Right atrium auricular region (tissue), 2 donors: Measurements from ENCODE around the gene AFMID. TPM values are rescaled to one million over a fixed set of nuclear protein-coding genes. Genes with fewer than 3 reads are reported as not detected.

Experiments used
- DNase-seq: peaks from one replicate; pipeline ENCODE4 v3.0.0-alpha.2; 2019; ENCODE audit warnings: low spot score
- H3K27ac ChIP-seq, 2 donors: fragments of 200-600 bp; sonication (generic); 1 replicate in 1 of 2; 2 replicates in 1 of 2; pipeline ENCODE4 v1.5.1; 2016 to 2019
- H3K27me3 ChIP-seq, 2 donors: fragments of 200-600 bp; sonication (generic); one replicate each; pipeline versions ENCODE4 v1.5.1 to v1.6.0; 2017 to 2019
- H3K36me3 ChIP-seq: fragments of 200-600 bp; sonication (generic); one replicate; pipeline ENCODE4 v1.5.1; 2016
- H3K4me1 ChIP-seq, 2 donors: fragments of 200-600 bp; sonication (generic); one replicate each; pipeline versions ENCODE4 v1.5.1 to v1.6.0; 2017 to 2019
- H3K4me3 ChIP-seq, 2 donors: fragments of 200-600 bp; sonication (generic); 1 replicate in 1 of 2; 2 replicates in 1 of 2; pipeline ENCODE4 v1.5.1; 2017 to 2019; ENCODE audit warnings: mild to moderate bottlenecking in 1 of 2, moderate library complexity in 1 of 2
- H3K9me3 ChIP-seq, 2 donors: fragments of 200-600 bp; sonication (generic); one replicate each; pipeline ENCODE4 v1.5.1; 2019
- total RNA-seq, 2 donors: library from RNA; depleted of rRNA; stranded (reverse); fragments of >200 nt; gene quantifications; one replicate each; pipeline ENCODE4 v1.1.0, GENCODE V29; 2016
- TF ChIP-seq, protein P1 (sequence below), 2 donors: fragments of 200-600 bp; sonication (generic); IDR thresholded peaks; one replicate each; pipeline ENCODE4 v1.5.1; 2019; ENCODE audit warnings: antibody characterized with exemption in 2 of 2

The AFMID gene
- total RNA-seq, 2 donors from 2014 or later: 28.6 to 35.3 TPM

GRCh38 chr17:78174870-78175642 lies 12.1 kb upstream of the AFMID start:
- peaks cover 0 to 57% of the 10 kb centered on the region in 2 donors for H3K4me1 ChIP-seq
- no peaks in the 10 kb centered on the region for H3K9me3 ChIP-seq
- peak overlapping the region; percentile 73 to 85 for H3K27ac ChIP-seq
- DNase-seq: no peak
- H3K4me3 ChIP-seq: no peak overlapping the region
- H3K36me3 ChIP-seq: peaks cover 3% of the 10 kb centered on the region
- TF ChIP-seq, protein P1, sequence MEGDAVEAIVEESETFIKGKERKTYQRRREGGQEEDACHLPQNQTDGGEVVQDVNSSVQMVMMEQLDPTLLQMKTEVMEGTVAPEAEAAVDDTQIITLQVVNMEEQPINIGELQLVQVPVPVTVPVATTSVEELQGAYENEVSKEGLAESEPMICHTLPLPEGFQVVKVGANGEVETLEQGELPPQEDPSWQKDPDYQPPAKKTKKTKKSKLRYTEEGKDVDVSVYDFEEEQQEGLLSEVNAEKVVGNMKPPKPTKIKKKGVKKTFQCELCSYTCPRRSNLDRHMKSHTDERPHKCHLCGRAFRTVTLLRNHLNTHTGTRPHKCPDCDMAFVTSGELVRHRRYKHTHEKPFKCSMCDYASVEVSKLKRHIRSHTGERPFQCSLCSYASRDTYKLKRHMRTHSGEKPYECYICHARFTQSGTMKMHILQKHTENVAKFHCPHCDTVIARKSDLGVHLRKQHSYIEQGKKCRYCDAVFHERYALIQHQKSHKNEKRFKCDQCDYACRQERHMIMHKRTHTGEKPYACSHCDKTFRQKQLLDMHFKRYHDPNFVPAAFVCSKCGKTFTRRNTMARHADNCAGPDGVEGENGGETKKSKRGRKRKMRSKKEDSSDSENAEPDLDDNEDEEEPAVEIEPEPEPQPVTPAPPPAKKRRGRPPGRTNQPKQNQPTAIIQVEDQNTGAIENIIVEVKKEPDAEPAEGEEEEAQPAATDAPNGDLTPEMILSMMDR (IDR thresholded peaks at IDR 0.05): peak in 1 of 2 donors; percentile 17
- no peaks in the 10 kb centered on the region for H3K27me3 ChIP-seq

GRCh38 chr17:78175643-78175981 lies 11.6 kb upstream of the AFMID start:
- no peak for DNase-seq
- H3K4me3 ChIP-seq: no peak overlapping the region
- H3K36me3 ChIP-seq: peaks cover 3% of the 10 kb centered on the region
- no peaks in the 10 kb centered on the region for H3K27me3 ChIP-seq
- peak overlapping the region; percentile 73 to 85 for H3K27ac ChIP-seq
- no peaks in the 10 kb centered on the region for H3K9me3 ChIP-seq
- peaks cover 0 to 54% of the 10 kb centered on the region in 2 donors for H3K4me1 ChIP-seq
- TF ChIP-seq, protein P1 (IDR thresholded peaks at IDR 0.05): no peak

DNA sequence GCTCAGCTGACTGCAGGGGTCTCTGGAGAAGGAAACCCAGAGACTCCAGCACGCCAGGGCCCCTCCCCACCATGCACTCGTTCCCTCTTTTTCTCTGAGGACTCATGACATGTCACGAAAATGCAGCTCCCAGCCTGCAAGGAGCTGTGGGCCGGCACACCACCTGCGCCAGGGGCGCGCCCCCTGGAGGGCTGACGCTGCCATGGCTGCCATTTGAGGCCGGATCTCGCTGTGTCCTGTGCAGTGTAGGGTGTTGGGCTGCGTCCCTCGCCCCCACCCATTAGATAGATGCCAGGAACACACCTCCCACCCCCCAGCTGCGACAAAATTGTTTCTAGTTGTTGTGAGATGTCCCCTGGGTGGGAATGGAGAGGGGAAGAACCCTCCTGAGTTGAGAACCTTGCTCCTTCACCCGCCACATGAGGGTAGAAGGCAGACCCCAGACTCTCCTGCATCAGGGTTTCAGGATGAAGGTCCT lies 10.6 kb upstream of the AFMID start:
- H3K4me3 ChIP-seq: no peak overlapping the region
- H3K27me3 ChIP-seq: no peaks in the 10 kb centered on the region
- TF ChIP-seq, protein P1 (IDR thresholded peaks at IDR 0.05): peak; percentile 73 to 94
- peak; percentile 81 for DNase-seq
- H3K36me3 ChIP-seq: peaks cover 2% of the 10 kb centered on the region
- peaks cover 0 to 52% of the 10 kb centered on the region in 2 donors for H3K4me1 ChIP-seq
- H3K9me3 ChIP-seq: no peaks in the 10 kb centered on the region
- no peak overlapping the region for H3K27ac ChIP-seq

DNA sequence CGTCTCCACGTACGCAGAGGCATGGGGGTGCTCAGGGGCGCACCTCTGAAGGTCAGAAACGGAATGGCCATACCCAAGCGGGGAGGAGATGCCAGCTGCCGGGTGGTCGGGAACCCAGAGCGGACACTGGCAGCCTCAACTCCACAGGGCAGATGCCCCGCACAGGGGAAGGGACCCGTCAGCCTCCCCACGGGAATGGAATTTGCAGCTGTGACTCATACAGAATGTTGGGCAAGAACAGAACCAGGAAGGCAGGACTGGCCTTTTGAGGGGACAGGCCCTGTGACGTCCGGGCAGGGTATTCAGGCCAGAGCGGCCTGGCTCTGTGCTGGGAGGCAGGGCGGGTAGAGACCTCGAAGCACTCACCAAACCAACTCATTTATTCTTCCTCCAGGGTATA lies 7.8 kb upstream of the AFMID start:
- Histone ChIP-seq H3K36me3 (no peaks in the 10 kb centered on the region), H3K9me3 (no peaks in the 10 kb centered on the region), H3K4me3 (no peak overlapping the region), H3K27ac (no peak overlapping the region), H3K27me3 (no peaks in the 10 kb centered on the region), H3K4me1 (peaks cover 0 to 24% of the 10 kb centered on the region in 2 donors)
- TF ChIP-seq, protein P1 (IDR thresholded peaks at IDR 0.05): no peak
- DNase-seq: no peak

DNA sequence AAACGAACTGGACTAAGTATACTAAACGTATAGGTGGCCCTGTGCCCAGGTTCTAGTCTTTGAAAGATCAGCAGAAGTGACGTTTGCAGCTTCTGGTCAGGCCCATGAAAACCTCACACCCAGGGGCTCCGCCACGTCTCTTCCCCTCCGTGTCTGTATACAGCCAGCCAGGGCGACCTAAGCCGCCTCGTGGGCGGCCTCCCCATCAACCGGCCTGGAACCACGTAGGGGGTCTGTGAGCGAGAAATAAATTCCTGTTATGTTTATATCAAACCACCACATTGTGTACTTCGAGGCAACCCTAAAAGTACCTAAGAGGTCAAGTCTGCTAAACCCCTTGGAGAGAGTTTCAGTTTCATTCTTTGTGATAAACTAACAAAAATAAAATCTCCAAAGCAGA lies 7.1 kb upstream of the AFMID start:
- H3K4me3 ChIP-seq: no peak overlapping the region
- TF ChIP-seq, protein P1 (IDR thresholded peaks at IDR 0.05): no peak
- H3K36me3 ChIP-seq: no peaks in the 10 kb centered on the region
- H3K4me1 ChIP-seq: peaks cover 0 to 17% of the 10 kb centered on the region in 2 donors
- no peaks in the 10 kb centered on the region for H3K9me3 ChIP-seq
- H3K27ac ChIP-seq: peak overlapping the region in 1 of 2 donors; percentile 0
- DNase-seq: no peak
- no peaks in the 10 kb centered on the region for H3K27me3 ChIP-seq
